ENCODE data around the gene POU2AF3.
"Not testable (repeated sequence)": the region's sequence is repeated elsewhere in the genome, so short reads cannot be mapped to it uniquely, and the experiment has no call there.

POU2AF3 gene, protein sequence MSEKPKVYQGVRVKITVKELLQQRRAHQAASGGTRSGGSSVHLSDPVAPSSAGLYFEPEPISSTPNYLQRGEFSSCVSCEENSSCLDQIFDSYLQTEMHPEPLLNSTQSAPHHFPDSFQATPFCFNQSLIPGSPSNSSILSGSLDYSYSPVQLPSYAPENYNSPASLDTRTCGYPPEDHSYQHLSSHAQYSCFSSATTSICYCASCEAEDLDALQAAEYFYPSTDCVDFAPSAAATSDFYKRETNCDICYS

DNA sequence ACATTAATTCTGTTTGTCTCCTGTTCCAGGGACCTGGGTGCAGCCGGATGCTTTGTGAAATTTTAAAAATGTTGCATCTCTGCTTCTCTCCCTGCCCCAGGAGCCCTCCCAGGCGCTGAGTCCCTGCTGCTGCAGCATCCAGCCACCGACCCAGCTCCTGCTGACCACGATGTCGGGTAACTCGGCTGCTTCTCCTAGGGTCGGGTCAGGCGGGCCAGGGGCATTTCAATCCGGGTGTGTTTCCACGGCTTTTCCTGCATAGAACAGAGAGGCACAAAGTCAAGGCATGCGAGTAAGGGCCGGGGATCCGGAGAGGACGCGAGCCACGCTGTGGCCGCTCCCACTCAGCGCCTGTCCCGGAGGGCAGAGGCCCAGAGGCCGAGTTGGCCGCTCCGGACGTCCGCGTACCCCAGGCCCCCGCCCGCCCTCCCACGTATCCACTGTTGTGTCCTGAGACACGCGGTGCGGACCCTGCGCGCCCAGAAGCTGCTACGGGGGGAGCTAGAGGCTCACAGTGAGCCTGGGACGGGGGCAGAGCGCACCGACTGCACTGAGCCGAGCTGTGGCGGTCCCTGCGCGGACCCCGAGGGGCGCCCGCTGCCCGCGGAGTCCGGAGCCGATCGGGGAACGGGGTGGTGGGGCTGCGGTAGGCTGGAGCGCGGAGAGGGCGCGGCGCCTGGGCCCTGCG, at the start of gene POU2AF3:
Gene POU2AF3 (plus strand): TSS at position 134 of the 688 bp plus-strand sequence. CDS start 36 bp downstream, at position 170.
- DNase-seq (ENCODE audit: low read depth in 2 of 2) = no peak

DNA sequence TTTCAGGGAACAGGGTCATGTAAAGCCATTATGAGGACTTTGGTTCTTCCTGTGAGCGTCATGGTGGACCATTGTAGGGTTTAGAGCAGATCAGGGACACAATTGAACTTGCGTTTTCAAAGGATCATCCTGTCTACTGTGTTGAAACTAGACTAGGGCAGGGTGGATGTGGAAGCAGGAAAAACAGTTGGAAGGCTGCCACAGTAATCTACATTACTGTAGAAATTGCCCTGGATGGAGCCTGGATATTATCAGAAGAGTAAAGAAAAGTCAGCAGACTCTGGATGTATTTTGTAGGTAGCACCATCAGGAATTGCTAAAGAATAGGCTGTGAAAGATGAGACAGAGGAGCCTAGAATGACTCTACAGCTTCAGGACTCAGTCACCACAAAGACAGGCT, 47.4 kb upstream of the POU2AF3 start:
- no peak for DNase-seq (ENCODE audit: low read depth in 2 of 2)

DNA sequence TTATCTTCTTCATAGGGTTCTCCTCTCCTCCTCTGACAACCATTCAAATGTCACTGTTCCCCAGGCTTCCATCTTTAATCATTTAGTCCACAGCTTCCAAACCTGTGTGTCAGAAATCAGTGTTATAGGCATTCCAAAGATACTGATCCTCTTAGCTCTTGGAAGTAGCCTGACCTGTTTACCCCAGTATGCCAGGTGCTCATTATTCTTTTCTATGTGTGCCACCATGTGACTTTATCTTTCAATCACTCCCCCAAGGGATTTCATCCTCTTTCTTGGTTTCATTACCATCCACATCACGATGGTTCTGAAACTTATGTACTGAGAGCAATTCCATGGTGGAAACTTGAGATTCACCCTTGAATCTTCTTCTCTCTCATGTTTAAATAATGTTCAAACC, 45.2 kb upstream of the POU2AF3 start:
- DNase-seq (ENCODE audit: low read depth in 2 of 2) = no peak

DNA sequence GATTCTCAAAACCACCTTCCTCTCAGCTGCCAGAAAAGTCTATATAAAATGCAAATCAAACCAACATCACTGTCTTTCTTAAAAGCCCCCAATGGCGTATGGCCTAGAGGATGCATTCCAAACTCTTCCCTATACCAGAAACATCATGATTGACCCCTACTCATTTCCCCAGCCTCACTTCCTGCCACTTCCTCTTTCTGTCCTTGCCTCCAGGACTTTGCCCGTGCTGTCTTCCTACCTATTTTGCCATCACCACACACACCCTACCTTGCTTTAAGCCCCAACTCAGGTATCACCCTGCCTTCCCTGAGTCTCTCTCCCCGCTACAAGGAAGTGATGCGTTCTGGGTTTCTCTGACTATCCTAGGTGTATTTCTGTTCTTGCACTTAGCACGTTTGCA, 44.7 kb upstream of the POU2AF3 start:
- no peak for DNase-seq (ENCODE audit: low read depth in 2 of 2)

DNA sequence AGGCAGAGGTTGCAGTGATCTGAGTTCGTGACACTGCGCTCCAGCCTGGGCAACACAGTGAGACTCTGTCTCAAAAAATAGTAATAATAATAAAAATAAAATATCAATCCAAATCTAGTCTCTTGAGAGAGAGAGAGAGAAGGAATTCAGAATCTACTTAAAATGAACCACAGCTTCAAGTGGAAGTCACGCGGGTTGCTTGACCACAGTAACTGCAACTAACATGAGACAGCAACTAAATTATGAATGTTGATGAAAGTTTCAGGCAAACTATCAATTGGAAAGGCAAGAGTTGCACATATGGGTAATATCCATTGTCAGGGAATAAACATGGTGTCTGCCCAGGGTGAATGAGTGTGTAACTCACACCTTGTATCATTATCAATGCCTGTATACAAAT, 40.3 kb upstream of the POU2AF3 start:
- no peak for DNase-seq (ENCODE audit: low read depth in 2 of 2)

DNA sequence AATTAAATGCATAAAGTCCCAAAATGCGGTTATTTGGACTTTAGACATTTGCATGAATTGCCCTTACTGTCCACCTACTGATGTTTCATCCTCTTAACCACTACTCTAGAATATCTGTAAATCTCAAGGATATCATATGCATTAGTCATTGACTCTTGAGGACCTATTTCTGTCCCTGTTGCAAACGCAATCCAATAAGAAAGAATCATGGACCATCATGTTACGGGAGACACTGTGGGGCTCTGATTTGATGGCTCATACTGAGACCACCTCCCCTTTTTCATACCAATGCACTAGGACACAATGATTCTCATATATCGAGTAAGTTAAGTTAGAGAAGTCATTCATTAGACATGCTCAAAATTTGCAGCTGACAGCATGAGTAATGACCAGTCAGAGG, 38.5 kb upstream of the POU2AF3 start:
- no peak for DNase-seq (ENCODE audit: low read depth in 2 of 2)

DNA sequence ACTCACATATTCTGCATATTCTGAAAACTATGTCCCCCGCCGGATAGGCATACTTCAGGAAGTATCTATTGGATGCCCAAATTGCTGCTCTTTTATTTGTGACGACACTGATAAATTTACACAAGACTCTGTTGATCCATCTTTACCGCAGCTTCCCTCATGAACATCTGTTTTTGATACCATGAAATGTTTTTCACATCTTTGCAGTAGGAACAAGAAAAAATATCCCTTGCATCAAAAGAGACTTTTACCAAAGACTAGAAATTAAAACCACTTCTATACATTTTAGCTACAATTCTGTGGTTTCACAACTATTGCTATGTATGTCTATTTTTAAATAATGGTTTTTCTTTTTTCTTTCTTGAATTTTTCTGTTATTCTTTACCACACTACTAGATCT, 37.5 kb upstream of the POU2AF3 start:
- no peak for DNase-seq (ENCODE audit: low read depth in 2 of 2)

DNA sequence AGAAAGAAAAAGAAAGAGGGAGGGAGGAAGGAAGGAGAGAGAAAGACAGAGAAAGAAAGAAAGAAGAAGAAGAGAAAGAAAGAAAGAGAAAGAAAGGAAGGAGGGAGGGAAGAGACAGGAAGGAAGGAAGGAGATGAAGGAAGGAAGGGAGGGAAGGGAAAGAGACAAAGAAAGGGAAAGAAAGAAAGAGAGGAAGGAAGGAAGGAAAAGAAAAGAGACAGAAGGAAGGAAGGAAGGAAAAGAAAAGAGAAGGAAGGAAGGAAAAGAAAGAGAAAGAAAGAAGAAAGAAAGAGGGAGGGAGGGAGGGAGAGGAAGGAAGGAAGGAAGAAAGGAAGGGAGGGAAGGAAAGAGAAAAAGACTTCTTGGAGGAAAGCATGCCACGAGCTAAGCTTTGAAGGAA, 33.7 kb upstream of the POU2AF3 start:
- DNase-seq (ENCODE audit: low read depth in 2 of 2) = no peak

DNA sequence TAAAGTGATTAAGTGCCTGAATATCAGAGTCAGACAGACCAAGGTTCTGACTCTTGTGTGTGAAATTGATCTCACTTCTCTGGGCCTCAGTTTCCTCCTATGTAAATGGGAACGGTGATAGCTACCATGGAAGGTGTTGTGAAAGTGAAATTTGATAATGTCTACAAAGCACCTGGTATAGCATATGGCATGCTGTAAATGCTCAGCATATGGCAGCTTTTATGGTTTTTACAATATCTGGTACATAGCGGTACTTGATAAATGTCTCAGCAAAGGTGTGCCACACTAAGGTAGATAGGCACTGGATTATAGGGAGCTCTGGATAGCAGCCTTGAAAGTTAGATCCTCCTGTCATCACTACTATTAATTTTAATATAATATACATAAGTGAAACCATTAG, 32.9 kb upstream of the POU2AF3 start:
- no peak for DNase-seq (ENCODE audit: low read depth in 2 of 2)

DNA sequence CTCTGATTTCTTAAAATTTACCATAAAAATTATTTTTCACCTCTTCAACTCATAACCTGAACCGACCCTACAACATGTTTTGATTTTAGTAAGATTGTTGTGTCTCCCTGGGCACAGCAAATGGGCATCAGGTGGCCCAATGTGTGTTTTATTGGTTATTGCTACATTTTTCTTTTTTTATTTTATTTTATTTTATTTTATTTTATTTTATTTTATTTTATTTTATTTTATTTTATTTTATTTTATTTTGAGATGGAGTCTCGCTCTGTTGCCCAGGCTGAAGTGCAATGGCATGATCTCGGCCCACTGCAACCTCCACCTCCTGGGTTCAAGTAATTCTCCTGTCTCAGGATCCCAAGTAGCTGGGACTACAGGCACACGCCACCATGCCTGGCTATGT, 30.0 kb upstream of the POU2AF3 start:
- not testable (repeated sequence) for DNase-seq (ENCODE audit: low read depth in 2 of 2)

DNA sequence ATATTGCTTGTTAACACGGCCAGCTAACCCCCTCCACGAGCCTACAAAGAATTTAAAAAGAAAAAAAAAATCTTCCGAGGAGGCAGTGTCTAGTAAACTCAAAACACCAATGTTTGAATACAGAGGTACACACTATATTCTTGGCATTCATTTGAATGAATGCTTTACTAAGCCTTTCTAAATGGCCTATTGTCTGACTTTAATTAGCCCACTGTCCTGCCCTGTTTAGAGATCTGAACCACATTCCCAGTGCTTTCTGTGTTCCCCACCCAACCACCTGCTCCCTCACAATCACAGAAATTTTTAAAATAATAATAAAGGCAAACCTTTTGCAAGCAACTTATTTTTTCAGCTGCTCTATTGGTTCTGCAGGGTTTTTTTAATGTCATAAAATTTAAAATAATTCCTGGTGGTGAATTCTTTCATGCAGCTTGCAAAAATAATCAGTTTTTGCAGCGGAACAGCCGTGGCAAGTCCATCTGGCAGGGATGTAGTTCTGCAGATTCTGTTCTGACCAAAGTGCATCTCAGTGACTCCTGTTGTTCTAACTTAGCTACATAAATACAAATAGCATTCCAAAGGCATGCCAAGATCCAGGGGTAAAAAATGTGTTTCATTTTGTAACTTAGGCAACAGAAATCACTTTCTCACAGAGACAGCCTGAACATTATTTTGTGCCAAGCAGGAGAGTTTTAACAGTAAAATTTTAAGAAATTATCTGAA, 29.0 kb upstream of the POU2AF3 start:
- no peak for DNase-seq (ENCODE audit: low read depth in 2 of 2)

DNA sequence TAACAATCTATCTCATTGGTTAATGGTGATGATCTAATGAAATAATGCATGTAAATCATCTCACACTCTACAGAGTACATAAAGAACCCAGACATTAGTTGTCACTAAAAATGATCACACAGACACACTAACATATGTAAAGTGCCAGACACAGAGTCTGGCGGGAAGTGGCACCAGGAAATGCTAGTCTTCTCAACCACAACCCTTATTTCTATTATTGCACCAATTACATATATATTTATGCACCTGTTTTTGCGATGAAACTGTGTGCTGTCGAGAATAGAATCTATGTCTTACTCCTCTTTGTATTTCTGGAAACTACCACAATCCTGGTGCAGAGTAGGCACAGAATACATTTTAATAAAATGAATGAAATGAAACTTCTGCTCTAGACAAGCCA, 25.9 kb upstream of the POU2AF3 start:
- no peak for DNase-seq (ENCODE audit: low read depth in 2 of 2)

DNA sequence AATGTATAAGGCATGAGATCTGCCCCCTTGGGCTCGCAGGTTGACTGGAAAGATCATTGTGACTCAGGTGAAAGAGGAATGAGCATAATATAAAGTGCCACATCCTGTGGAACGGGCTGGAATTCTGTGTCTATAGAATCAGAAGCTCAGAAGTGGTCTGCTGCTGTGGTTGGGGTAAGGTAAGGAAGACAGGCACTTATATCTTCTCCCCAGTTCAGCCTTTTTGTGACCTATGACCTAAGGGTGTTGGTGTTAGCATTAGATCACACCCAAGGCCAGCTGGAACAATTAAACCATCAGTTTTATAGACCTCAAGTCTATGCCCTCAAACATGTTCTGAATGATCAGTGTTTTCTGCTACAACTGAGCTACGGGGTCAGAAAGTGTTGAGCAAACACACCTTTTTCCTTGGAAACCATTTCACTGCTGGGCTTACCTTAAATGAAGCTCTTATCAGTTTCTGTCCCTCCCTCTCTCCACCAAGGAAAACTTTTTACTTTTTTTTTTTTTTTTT, 15.7 kb upstream of the POU2AF3 start:
- DNase-seq (ENCODE audit: low read depth in 2 of 2) = no peak

DNA sequence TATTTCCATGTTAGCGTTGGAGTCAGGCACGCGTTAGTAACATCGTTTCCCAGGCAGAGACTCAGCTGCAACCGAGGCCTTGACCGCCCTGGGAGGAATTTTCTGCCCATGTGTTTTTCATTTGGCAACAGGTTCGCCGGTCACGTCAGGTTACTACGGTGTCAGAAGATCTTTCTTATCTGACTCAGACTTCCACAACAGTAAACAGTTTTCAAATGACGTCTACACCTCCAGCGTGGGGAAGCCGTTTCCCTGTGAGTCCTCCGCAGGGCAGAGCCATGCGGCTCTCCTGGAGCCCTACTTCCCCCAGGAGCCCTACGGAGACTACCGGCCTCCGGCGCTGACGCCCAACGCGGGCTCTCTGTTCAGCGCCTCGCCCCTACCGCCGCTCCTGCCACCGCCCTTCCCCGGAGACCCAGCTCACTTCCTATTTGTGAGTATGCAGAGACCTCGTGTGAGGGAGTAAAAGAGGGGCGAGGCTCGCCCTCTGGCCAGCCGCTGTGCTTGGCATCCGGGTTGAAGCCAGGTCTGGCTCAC, 14.3 kb upstream of the POU2AF3 start:
- DNase-seq (ENCODE audit: low read depth in 2 of 2) = no peak

DNA sequence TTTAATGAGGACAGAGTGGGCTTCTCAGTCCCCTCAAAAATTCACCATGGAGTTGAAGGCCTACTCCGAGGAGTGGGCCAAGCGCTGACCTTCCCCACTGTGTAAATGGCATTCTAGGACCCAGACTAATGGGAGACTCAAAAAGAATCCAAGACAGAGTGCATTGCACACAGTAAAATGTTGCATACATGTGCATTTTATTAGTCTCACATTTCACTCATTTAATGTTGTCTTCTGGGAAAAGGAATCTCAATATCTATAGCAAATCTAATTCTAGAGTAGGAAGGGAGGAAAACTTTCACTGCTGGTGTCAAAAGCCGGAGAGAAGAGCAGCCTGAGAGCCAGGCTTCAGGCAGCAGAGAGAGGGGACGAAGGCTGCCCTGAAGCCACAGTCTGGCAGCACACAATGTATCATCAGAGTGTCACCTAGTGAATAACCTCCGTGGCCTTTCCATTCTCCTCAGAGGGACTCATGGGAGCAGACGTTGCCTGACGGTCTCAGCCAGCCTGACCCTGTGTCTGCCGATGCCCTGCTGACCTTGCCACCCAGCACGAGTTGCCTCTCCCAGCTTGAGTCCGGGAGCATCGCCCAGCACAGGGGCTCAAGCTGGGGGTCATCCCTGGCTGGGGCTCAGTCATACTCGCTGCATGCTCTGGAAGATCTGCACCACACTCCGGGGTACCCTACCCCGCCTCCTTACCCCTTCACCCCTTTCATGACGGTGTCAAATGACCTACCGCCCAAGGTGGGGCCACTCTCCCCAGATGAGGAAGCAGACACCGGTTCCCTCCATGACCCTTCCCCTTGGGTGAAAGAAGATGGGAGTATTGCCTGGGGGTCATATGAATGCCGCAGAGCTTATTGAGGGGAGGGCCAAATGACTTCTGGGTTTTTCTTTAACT, 12.9 kb upstream of the POU2AF3 start:
- no peak for DNase-seq (ENCODE audit: low read depth in 2 of 2)

DNA sequence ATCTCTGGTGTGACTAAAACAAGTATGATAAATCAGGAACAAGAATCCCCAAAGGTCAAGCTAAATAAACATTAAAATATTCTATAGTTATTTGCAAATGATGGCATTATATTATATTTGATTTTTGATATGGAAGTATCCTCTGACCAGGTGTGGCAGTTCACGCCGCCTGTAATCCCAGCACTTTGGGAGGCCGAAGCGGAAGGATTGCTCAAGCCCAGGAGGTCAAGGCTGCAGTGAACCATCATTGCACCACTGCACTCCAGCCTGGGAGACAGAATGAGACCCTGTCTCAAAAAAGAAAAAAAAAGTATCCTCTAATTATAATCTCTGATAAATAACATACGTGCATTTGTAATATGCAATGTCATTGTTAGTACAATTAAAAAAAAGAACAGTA, 6.6 kb upstream of the POU2AF3 start:
- DNase-seq (ENCODE audit: low read depth in 2 of 2) = no peak

DNA sequence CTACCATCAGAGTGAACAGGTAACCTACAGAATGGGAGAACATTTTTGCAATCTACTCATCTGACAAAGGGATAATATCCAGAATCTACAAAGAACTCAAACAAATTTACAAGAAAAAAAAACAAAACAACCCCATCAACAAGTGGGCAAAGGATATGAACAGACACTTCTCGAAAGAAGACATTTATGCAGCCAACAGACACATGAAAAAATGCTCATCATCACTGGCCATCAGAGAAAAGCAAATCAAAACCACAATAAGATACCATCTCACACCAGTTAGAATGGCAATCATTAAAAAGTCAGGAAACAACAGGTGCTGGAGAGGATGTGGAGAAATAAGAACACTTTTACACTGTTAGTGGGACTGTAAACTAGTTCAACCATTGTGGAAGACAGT, 5.9 kb upstream of the POU2AF3 start:
- DNase-seq (ENCODE audit: low read depth in 2 of 2) = not testable (repeated sequence)

DNA sequence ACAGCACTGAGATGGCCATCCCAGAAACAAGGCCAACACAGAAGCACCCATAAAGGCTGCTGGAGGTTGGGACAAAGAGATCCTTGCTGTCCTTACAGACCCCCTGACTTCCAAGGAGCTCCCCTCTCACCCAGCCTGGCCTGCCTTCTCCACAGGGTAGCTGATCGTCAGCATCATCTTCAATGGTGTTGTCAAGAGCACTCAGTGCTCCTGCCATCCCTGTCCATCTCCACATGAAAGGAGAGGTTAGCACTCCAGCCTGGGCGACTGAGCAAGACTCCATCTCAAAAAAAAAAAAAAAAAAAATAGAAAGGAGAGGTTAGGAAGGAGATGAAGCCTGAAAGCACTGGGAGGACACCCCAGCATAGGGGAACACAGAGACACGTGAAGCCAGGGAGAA, 2.1 kb upstream of the POU2AF3 start:
- DNase-seq (ENCODE audit: low read depth in 2 of 2) = no peak

DNA sequence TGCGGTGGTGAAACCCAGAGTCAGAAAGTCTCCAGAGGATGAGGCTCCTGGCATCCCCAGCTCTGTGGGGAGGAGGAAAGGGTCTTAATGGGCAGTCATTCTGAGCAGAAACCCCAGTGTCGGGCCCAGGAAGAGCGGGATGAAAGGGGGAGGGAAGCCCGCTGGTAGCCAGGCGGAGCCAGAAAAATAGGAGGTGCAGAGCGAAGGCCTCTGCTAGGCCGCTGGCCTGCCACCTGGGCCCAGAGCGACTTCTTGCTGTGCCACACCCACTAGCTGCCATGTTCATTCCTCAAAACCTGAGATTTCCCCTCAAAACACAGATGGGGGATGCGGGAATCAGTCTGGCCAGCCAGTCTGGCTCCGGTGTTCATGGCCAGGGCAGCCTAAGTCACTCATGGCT, 650 bp upstream of the POU2AF3 start:
- DNase-seq (ENCODE audit: low read depth in 2 of 2) = no peak

DNA sequence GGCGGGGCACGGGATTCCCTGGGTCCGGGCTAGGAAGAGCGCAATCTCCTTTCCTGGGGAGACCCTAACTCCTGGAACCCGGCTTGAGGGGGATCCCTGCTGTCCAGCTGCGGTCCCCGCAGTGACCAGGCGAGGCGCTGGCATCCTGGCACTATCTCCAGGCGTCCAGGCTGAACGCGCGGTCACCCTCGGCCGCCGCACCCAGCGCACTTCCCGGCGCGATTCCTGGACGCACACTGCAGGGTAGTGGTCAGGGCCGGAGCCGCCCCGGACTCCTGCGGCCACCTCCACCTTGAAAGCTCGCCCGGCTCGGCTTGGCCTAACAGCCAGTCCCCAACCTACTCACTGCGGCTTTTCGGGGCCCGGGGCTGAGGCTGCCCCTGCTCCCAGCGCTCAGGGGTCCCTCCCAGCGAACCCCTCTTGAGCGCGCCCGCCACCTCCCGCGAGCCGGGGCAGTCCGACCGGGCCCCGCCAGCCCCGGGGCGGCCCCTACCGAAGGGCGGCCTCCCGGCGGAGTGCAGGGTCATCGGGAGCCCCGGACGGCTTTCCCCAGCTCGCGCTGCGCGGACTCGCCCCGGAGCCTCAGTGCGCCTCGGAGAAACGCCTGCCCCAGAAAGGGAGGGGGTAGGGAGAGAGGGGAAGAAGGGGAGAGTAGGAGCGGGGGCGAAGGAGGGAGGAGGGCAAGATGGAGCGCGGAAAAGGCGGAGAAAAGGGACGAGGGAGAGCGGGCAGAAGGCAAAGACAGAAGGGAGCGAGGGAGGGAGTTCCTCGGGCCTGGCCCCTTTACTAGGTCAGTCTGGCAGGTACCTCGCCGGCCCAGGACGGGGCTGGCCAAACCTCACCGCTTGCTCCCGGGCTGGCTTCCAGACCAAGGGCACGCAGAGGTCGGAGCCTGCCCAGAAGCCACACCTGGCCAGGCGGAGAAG, 1.0 kb downstream of the POU2AF3 start:
- no peak for DNase-seq (ENCODE audit: low read depth in 2 of 2)

Measured in stimulated activated CD4-positive, alpha-beta T cell treated with anti-CD3 and anti-CD28 coated beads, Interleukin-4, amount 100 ng/mL, for 48 hours (primary cell).